LHCN-M2 (cell line): ENCODE data around the gene AFAP1L2. TPM values are rescaled to one million over a fixed set of nuclear protein-coding genes. Genes with fewer than 3 reads are reported as not detected.

Source experiments
- DNase-seq: peaks from one replicate; pipeline ENCODE4 v3.0.0-alpha.2; 2012; ENCODE audit warnings: low read depth
- total RNA-seq: library from RNA; depleted of rRNA; stranded (reverse); fragments of >200 nt; gene quantifications from 2 replicates; pipeline ENCODE4 v1.2.3, GENCODE V29; 2014

Gene AFAP1L2
- total RNA-seq, 1 experiment from 2014 or later = under 0.01 TPM

GRCh38 chr10:114293075-114293474 lies 111.2 kb downstream of the AFAP1L2 start:
- no peak for DNase-seq

GRCh38 chr10:114291516-114291915 lies 112.8 kb downstream of the AFAP1L2 start:
- no peak for DNase-seq

- no peak for DNase-seq
Measured at GRCh38 chr10:114291076-114291475, 113.2 kb downstream of the AFAP1L2 start.

- no peak for DNase-seq
Measured at GRCh38 chr10:114290038-114290437, 114.3 kb downstream of the AFAP1L2 start.

- no peak for DNase-seq
Measured at GRCh38 chr10:114289096-114289436, 115.2 kb downstream of the AFAP1L2 start.

GRCh38 chr10:114288424-114289095 lies 115.7 kb downstream of the AFAP1L2 start:
- DNase-seq = no peak

GRCh38 chr10:114286921-114287320 lies 117.4 kb downstream of the AFAP1L2 start:
- DNase-seq = no peak

- no peak for DNase-seq
Measured at GRCh38 chr10:114285961-114286441, 118.3 kb downstream of the AFAP1L2 start.

- no peak for DNase-seq
Measured at GRCh38 chr10:114284346-114285071, 119.8 kb downstream of the AFAP1L2 start.

- no peak for DNase-seq
Measured at GRCh38 chr10:114283535-114284234, 120.6 kb downstream of the AFAP1L2 start.

- no peak for DNase-seq
Measured at GRCh38 chr10:114283091-114283490, 121.2 kb downstream of the AFAP1L2 start.

GRCh38 chr10:114282526-114282925 lies 121.8 kb downstream of the AFAP1L2 start:
- no peak for DNase-seq

- no peak for DNase-seq
Measured at GRCh38 chr10:114281461-114281860, 122.8 kb downstream of the AFAP1L2 start.

GRCh38 chr10:114281006-114281405 lies 123.3 kb downstream of the AFAP1L2 start:
- no peak for DNase-seq

GRCh38 chr10:114279901-114280644 lies 124.2 kb downstream of the AFAP1L2 start:
- DNase-seq = no peak

- DNase-seq = no peak
Measured at GRCh38 chr10:114279289-114279688, 125.0 kb downstream of the AFAP1L2 start.

- DNase-seq = no peak
Measured at GRCh38 chr10:114278884-114279191, 125.5 kb downstream of the AFAP1L2 start.

- no peak for DNase-seq
Measured at GRCh38 chr10:114278140-114278883, 126.0 kb downstream of the AFAP1L2 start.

GRCh38 chr10:114276671-114277070 lies 127.6 kb downstream of the AFAP1L2 start:
- no peak for DNase-seq

- no peak for DNase-seq
Measured at GRCh38 chr10:114276066-114276465, 128.2 kb downstream of the AFAP1L2 start.
